Upper lobe of right lung (tissue), 1 donor: ENCODE measurements around the gene SLC35E1. TPM values are rescaled to one million over a fixed set of nuclear protein-coding genes. Genes with fewer than 3 reads are reported as not detected.

Experiments used
- ATAC-seq: fragments of 200-7000 bp; cut with Tn5 transposase; one replicate; pipeline ENCODE4 v1.9.1; 2020; ENCODE audit warnings: mild to moderate bottlenecking, moderate library complexity
- DNase-seq: peaks from one replicate; pipeline ENCODE4 v3.0.0-alpha.2; 2020
- H3K27ac ChIP-seq: fragments of 200-600 bp; one replicate; pipeline ENCODE4 v1.8.0; 2022
- H3K27me3 ChIP-seq: fragments of 200-600 bp; one replicate; pipeline ENCODE4 v1.8.0; 2022; ENCODE audit warnings: mild to moderate bottlenecking
- H3K36me3 ChIP-seq: fragments of 200-600 bp; one replicate; pipeline ENCODE4 v1.8.0; 2022
- H3K4me1 ChIP-seq: fragments of 200-600 bp; one replicate; pipeline ENCODE4 v1.8.0; 2022
- H3K4me3 ChIP-seq: fragments of 200-600 bp; one replicate; pipeline ENCODE4 v1.8.0; 2022; ENCODE audit warnings: mild to moderate bottlenecking
- H3K9me3 ChIP-seq: fragments of 200-600 bp; one replicate; pipeline ENCODE4 v1.8.0; 2022
- CTCF ChIP-seq: fragments of 200-600 bp; IDR thresholded peaks from one replicate; pipeline ENCODE4 v1.8.0; 2022; ENCODE audit warnings: antibody characterized with exemption
- intact Hi-C: fragments of 100-400 bp; cut with DNase I; formaldehyde crosslinking; loops from one replicate; pipeline ENCODE4 v1.11.0; 2022
- total RNA-seq: library from RNA; stranded (reverse); fragmentation: NEBNext Ultra II Directional; extraction: Animal tissue kit (Norgen Biotek cat#: 25700); gene quantifications from one replicate; pipeline ENCODE4 v1.2.1, GENCODE V29; 2021
- donor health status: DM: no; HTN: yes; CAD: no; lungs with severe emphysema.

The SLC35E1 gene
- total RNA-seq, 1 donor from 2014 or later: 51.2 TPM

DNA sequence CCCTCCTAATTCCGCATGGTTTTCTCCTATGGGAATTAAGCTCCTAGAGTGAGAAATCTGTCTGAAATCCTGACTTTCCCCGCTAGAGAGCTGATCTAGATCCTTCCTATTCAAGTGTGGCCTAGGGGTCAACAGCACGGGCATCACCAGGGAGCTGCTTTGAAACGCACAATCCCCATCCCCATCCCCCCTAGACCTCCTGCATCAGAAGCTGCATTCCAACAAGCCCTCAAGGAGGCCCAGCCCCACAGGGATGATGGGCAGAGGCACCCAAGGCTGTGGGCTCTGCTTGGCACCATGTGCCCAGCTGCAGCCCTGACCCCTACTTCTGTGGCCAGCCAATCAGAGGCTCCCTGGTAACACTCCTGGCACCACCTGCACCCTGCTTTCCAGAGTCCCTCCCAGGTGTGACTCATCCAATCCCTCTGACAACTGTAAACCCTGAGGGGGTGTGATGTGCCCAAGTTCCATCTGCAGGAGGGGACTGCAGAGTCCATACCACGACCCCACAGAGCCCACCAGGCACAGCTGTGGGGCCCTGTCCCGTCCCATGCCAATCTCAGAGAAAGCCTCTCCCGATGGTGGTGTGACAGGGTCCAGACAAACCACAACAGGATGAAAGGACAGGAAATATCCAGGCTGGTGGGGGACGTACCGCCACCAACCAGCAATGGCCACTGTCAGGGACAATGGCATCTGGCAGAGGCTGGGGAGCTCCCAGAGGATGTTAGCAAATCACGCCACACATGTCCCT, 19.8 kb upstream of the SLC35E1 start:
- TF ChIP-seq CTCF: no peak
- Histone ChIP-seq H3K4me3 (no peak overlapping the region), H3K36me3 (no peaks in the 10 kb centered on the region), H3K4me1 (peaks cover 60% of the 10 kb centered on the region), H3K27ac (no peak overlapping the region), H3K9me3 (no peaks in the 10 kb centered on the region), H3K27me3 (no peaks in the 10 kb centered on the region)
- intact Hi-C loops: no loop called here
- ATAC-seq (no peak), DNase-seq (no peak)

DNA sequence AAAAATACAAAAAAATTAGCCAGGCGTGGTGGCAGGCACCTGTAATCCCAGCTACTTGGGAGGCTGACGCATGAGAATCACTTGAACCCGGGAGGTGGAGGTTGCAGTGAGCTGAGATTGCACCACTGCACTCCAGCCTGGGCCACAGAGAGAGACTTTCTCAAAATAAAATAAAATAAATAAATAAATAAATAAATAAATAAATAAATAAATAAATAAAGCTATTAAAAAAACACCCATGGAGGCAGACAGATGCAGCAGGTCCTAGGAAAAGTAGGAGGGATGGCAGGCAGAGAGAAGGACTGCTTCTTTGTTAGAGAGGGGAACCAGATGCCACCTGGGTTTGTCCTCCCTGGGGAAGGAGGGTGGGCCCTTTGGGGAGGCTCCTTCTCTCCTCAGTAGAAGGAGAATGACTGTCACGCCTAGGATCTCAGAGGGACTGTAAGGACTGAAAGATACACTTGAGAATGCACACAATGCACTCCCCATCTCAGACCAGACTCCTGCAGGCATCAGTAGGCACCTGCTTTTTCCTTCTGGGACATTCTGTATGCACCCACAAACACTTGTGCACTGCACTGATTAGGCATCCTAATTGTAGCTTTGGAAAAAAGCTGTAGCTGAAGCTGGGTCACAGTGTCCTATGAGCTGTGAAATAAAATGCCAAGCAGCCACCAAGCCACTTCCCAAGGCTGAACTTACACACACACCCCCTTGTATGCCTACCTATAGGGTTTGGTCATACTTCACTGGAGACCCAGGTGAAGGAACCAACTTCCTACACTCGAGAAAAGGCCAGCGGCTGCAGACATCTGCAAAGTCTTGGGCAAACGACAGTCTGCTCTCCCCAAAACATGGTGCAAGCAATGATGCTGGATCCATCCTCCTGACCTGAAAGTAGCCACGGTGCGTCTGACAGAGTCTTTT, 18.9 kb upstream of the SLC35E1 start:
- no peaks in the 10 kb centered on the region for H3K36me3 ChIP-seq
- H3K4me3 ChIP-seq: no peak overlapping the region
- H3K27me3 ChIP-seq: no peaks in the 10 kb centered on the region
- ATAC-seq (no peak), DNase-seq (no peak)
- H3K9me3 ChIP-seq: no peaks in the 10 kb centered on the region
- intact Hi-C loops: no loop called here
- H3K4me1 ChIP-seq: peaks cover 68% of the 10 kb centered on the region
- no peak overlapping the region for H3K27ac ChIP-seq
- no peak for TF ChIP-seq CTCF

- Histone ChIP-seq H3K36me3 (no peaks in the 10 kb centered on the region), H3K4me1 (peaks cover 78% of the 10 kb centered on the region), H3K27me3 (no peaks in the 10 kb centered on the region), H3K4me3 (no peak overlapping the region), H3K9me3 (no peaks in the 10 kb centered on the region), H3K27ac (no peak overlapping the region)
- ATAC-seq: peak; percentile 40
- TF ChIP-seq CTCF: no peak
- intact Hi-C loops: no loop called here
- DNase-seq: no peak
Measured at GRCh38 chr19:16589917-16590316, 17.7 kb upstream of the SLC35E1 start.

GRCh38 chr19:16588824-16589577, 16.8 kb upstream of the SLC35E1 start:
- DNase-seq (no peak), ATAC-seq (no peak)
- no peak overlapping the region for H3K4me3 ChIP-seq
- H3K4me1 ChIP-seq: peaks cover 81% of the 10 kb centered on the region
- TF ChIP-seq CTCF: no peak
- H3K9me3 ChIP-seq: no peaks in the 10 kb centered on the region
- H3K27me3 ChIP-seq: no peaks in the 10 kb centered on the region
- H3K36me3 ChIP-seq: no peaks in the 10 kb centered on the region
- intact Hi-C loops: no loop called here
- H3K27ac ChIP-seq: peak overlapping the region; percentile 47
